Nephron (organoid): ENCODE data around the gene C6orf58.
A peak's percentile ranks its signal among the peaks of the same experiment; 100 is the strongest.

Source experiments
- H3K27ac Mint-ChIP-seq, 3 experiments: 2 replicates each; pipeline ENCODE4 v1.8.0; 2020; ENCODE audit warnings: mixed read lengths in 3 of 3, mild to moderate bottlenecking in 2 of 3, moderate library complexity in 1 of 3
- H3K27me3 Mint-ChIP-seq: 2 replicates; pipeline ENCODE4 v1.8.0; 2021; ENCODE audit warnings: low read depth, mild to moderate bottlenecking, moderate library complexity, mixed read lengths
- H3K36me3 Mint-ChIP-seq: 2 replicates; pipeline ENCODE4 v1.8.0; 2020; ENCODE audit warnings: low read depth, mixed read lengths
- H3K4me1 Mint-ChIP-seq: 2 replicates; pipeline ENCODE4 v1.8.0; 2020; ENCODE audit warnings: mixed read lengths
- H3K4me3 Mint-ChIP-seq, 3 experiments: 2 replicates each; pipeline ENCODE4 v1.8.0; 2020; ENCODE audit warnings: mild to moderate bottlenecking in 3 of 3, mixed read lengths in 3 of 3, moderate library complexity in 2 of 3
- H3K9me3 Mint-ChIP-seq: 2 replicates; pipeline ENCODE4 v1.8.0; 2020; ENCODE audit warnings: mixed read lengths
- CTCF ChIP-seq, 3 experiments: fragments of 200-600 bp; sonication (generic); IDR thresholded peaks; one replicate each; pipeline ENCODE4 v1.5.0; 2021; ENCODE audit warnings: antibody characterized with exemption in 3 of 3; ENCODE audit not compliant: unreplicated experiment in 3 of 3

The C6orf58 gene

GRCh38 chr6:127606131-127606562, 29.2 kb downstream of the C6orf58 start:
- Mint-ChIP-seq H3K4me3 (no peak overlapping the region), H3K27ac (peak overlapping the region in 1 of 3 experiments; percentile 19), H3K9me3 (no peaks in the 10 kb centered on the region), H3K36me3 (no peaks in the 10 kb centered on the region), H3K4me1 (no peaks in the 10 kb centered on the region), H3K27me3 (no peaks in the 10 kb centered on the region)
- peak in 2 of 3 experiments; percentile 44 to 58 for TF ChIP-seq CTCF (IDR thresholded peaks at IDR 0.05; ENCODE audit: unreplicated experiment in 3 of 3)

- H3K27ac Mint-ChIP-seq, result no peak overlapping the region
- TF ChIP-seq CTCF (IDR thresholded peaks at IDR 0.05; ENCODE audit: unreplicated experiment in 3 of 3), result no peak
- H3K27me3 Mint-ChIP-seq, result no peaks in the 10 kb centered on the region
- H3K4me3 Mint-ChIP-seq, result no peak overlapping the region
- H3K36me3 Mint-ChIP-seq, result no peaks in the 10 kb centered on the region
- no peaks in the 10 kb centered on the region for H3K9me3 Mint-ChIP-seq
- no peaks in the 10 kb centered on the region for H3K4me1 Mint-ChIP-seq
Observed at GRCh38 chr6:127608554-127609270, 31.7 kb downstream of the C6orf58 start.

GRCh38 chr6:127618729-127619128, 41.8 kb downstream of the C6orf58 start:
- no peaks in the 10 kb centered on the region for H3K27me3 Mint-ChIP-seq
- H3K36me3 Mint-ChIP-seq, result no peaks in the 10 kb centered on the region
- no peak for TF ChIP-seq CTCF (IDR thresholded peaks at IDR 0.05; ENCODE audit: unreplicated experiment in 3 of 3)
- H3K4me3 Mint-ChIP-seq, result no peak overlapping the region
- no peaks in the 10 kb centered on the region for H3K4me1 Mint-ChIP-seq
- no peak overlapping the region for H3K27ac Mint-ChIP-seq
- peaks cover 4% of the 10 kb centered on the region for H3K9me3 Mint-ChIP-seq

GRCh38 chr6:127630800-127631199, 53.8 kb downstream of the C6orf58 start:
- Mint-ChIP-seq H3K27ac (no peak overlapping the region), H3K4me3 (no peak overlapping the region), H3K9me3 (no peaks in the 10 kb centered on the region), H3K36me3 (no peaks in the 10 kb centered on the region), H3K27me3 (no peaks in the 10 kb centered on the region), H3K4me1 (no peaks in the 10 kb centered on the region)
- TF ChIP-seq CTCF (IDR thresholded peaks at IDR 0.05; ENCODE audit: unreplicated experiment in 3 of 3), result no peak

- Mint-ChIP-seq H3K36me3 (no peaks in the 10 kb centered on the region), H3K9me3 (no peaks in the 10 kb centered on the region)
- no peak for TF ChIP-seq CTCF (IDR thresholded peaks at IDR 0.05; ENCODE audit: unreplicated experiment in 3 of 3)
Observed at GRCh38 chr6:127634178-127634577, 57.2 kb downstream of the C6orf58 start.

GRCh38 chr6:127635091-127635490, 58.1 kb downstream of the C6orf58 start:
- H3K4me3 Mint-ChIP-seq, result no peak overlapping the region
- no peak overlapping the region for H3K27ac Mint-ChIP-seq
- no peaks in the 10 kb centered on the region for H3K4me1 Mint-ChIP-seq
- no peaks in the 10 kb centered on the region for H3K27me3 Mint-ChIP-seq
- no peaks in the 10 kb centered on the region for H3K9me3 Mint-ChIP-seq
- TF ChIP-seq CTCF (IDR thresholded peaks at IDR 0.05; ENCODE audit: unreplicated experiment in 3 of 3), result no peak
- no peaks in the 10 kb centered on the region for H3K36me3 Mint-ChIP-seq

More at GRCh38 chr6:127634178-127634577, 57.2 kb downstream of the C6orf58 start:
- Mint-ChIP-seq H3K4me3 (no peak overlapping the region), H3K27ac (no peak overlapping the region), H3K4me1 (no peaks in the 10 kb centered on the region), H3K27me3 (no peaks in the 10 kb centered on the region)
